SU-DHL-6 (cell line): ENCODE data around the gene PADI4.

ENCODE experiments used
- H2AFZ ChIP-seq: fragments of 200-600 bp; sonication (generic); 2 replicates; pipeline ENCODE4 v1.6.1; 2014; ENCODE audit warnings: low read depth, mild to moderate bottlenecking, moderate library complexity, mixed read lengths, antibody characterized with exemption, low read length; ENCODE audit not compliant: severe bottlenecking
- H3F3A ChIP-seq: fragments of 200-600 bp; shearing (Covaris generic); 2 replicates; pipeline ENCODE4 v1.6.0; 2016; ENCODE audit warnings: antibody characterized with exemption, mild to moderate bottlenecking; ENCODE audit not compliant: insufficient read depth
- H3K27ac ChIP-seq: fragments of 200-600 bp; sonication (generic); 2 replicates; pipeline ENCODE4 v1.5.1; 2016; ENCODE audit warnings: low read depth, mild to moderate bottlenecking, low read length, moderate library complexity, mixed read lengths
- H3K27me3 ChIP-seq: fragments of 200-600 bp; sonication (generic), shearing (Covaris generic); 2 replicates; pipeline ENCODE4 v1.6.0; 2014; ENCODE audit warnings: mild to moderate bottlenecking, low read length
- H3K36me3 ChIP-seq: fragments of 200-600 bp; sonication (generic); 2 replicates; pipeline ENCODE4 v1.6.1; 2014; ENCODE audit warnings: mild to moderate bottlenecking, low read length, mixed read lengths
- H3K4me2 ChIP-seq: fragments of 300-600, 200-600 bp; shearing (Covaris generic), sonication (generic); 2 replicates; pipeline ENCODE4 v1.6.0; 2014; ENCODE audit warnings: low read length, low read depth, mild to moderate bottlenecking; ENCODE audit not compliant: poor library complexity, severe bottlenecking
- H3K4me3 ChIP-seq: fragments of 200-600 bp; sonication (generic); 2 replicates; pipeline ENCODE4 v1.5.1; 2014; ENCODE audit warnings: antibody characterized with exemption, low read length, mild to moderate bottlenecking, mixed read lengths; ENCODE audit not compliant: insufficient read depth, poor library complexity, severe bottlenecking
- H3K79me2 ChIP-seq: fragments of 200-600 bp; sonication (generic); 2 replicates; pipeline ENCODE4 v1.6.1; 2014; ENCODE audit warnings: mild to moderate bottlenecking, low read length, moderate library complexity; ENCODE audit not compliant: insufficient read depth
- H3K9ac ChIP-seq: fragments of 200-600 bp; sonication (generic); 2 replicates; pipeline ENCODE4 v1.7.0; 2014; ENCODE audit warnings: mild to moderate bottlenecking, low read length
- H3K9me2 ChIP-seq: fragments of 200-600 bp; sonication (generic); replicated peaks from 2 replicates; pipeline ENCODE4 v1.6.1; 2014; ENCODE audit warnings: low read length; ENCODE audit not compliant: insufficient read depth
- H3K9me3 ChIP-seq: fragments of 200-600 bp; sonication (generic); 2 replicates; pipeline ENCODE4 v1.6.1; 2014; ENCODE audit warnings: low read length, mixed read lengths; ENCODE audit not compliant: insufficient read depth
- H4K20me1 ChIP-seq: fragments of 200-600 bp; sonication (generic); 2 replicates; pipeline ENCODE4 v1.6.1; 2014; ENCODE audit warnings: low read depth, mild to moderate bottlenecking, antibody characterized with exemption, low read length, moderate library complexity, mixed read lengths
- EZH2phosphoT487 ChIP-seq: fragments of 200-600 bp; sonication (generic), shearing (Covaris generic); conservative IDR thresholded peaks from 2 replicates; pipeline ENCODE4 v1.6.1; 2018; ENCODE audit warnings: mild to moderate bottlenecking, antibody characterized with exemption, low read length, moderate library complexity, mixed read lengths
- TF ChIP-seq, protein P1 (sequence below): fragments of 200-600 bp; sonication (generic); IDR thresholded peaks from one replicate; pipeline ENCODE4 v1.5.1; 2017; ENCODE audit warnings: antibody characterized with exemption, mild to moderate bottlenecking, low read length, moderate library complexity; ENCODE audit not compliant: insufficient read depth, poor library complexity, severe bottlenecking

PADI4 gene

DNA sequence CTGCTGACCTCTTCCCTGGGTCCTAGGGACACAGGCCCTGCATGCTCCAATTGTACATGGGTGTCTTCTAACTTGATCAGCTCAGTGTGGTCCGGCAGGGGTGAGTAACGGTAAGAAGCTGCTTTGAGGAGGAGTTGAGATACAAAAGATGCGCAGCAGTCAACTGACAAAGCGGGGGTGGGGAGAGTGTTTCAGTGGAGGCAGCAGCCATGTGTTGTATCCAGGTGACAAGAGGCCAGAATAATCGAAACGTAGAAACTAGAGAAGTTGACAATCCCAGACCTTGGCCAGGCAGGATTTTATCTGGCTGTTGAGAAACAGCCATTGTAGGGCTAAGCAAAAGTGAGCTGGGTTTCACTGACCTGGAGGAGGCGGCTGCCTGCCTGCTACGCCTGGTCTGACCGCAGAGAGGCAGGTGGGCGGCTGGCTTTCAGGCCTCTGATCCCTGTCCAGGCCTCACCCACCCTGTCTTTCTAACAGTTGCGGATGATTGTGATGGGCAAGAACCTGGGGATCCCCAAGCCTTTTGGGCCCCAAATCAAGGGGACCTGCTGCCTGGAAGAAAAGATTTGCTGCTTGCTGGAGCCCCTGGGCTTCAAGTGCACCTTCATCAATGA is 92.8 kb downstream of the PADI4 start:
- Histone ChIP-seq H3K79me2 (no peaks in the 10 kb centered on the region), H3K4me2 (no peak overlapping the region), H2AFZ (no peak overlapping the region), H3K9ac (no peak overlapping the region), H3K4me3 (no peak overlapping the region), H3K9me3 (no peaks in the 10 kb centered on the region), H3K36me3 (no peaks in the 10 kb centered on the region), H4K20me1 (no peaks in the 10 kb centered on the region), H3K27ac (no peak overlapping the region), H3F3A (no peaks in the 10 kb centered on the region), H3K9me2 (no peaks in the 10 kb centered on the region), H3K27me3 (no peaks in the 10 kb centered on the region)
- no peak for TF ChIP-seq EZH2phosphoT487
- TF ChIP-seq, protein P1, sequence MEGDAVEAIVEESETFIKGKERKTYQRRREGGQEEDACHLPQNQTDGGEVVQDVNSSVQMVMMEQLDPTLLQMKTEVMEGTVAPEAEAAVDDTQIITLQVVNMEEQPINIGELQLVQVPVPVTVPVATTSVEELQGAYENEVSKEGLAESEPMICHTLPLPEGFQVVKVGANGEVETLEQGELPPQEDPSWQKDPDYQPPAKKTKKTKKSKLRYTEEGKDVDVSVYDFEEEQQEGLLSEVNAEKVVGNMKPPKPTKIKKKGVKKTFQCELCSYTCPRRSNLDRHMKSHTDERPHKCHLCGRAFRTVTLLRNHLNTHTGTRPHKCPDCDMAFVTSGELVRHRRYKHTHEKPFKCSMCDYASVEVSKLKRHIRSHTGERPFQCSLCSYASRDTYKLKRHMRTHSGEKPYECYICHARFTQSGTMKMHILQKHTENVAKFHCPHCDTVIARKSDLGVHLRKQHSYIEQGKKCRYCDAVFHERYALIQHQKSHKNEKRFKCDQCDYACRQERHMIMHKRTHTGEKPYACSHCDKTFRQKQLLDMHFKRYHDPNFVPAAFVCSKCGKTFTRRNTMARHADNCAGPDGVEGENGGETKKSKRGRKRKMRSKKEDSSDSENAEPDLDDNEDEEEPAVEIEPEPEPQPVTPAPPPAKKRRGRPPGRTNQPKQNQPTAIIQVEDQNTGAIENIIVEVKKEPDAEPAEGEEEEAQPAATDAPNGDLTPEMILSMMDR, result no peak

- Histone ChIP-seq H3K9me2 (no peaks in the 10 kb centered on the region), H4K20me1 (no peaks in the 10 kb centered on the region), H3K36me3 (no peaks in the 10 kb centered on the region), H3K4me3 (no peak overlapping the region), H3K9ac (no peak overlapping the region), H3K79me2 (no peaks in the 10 kb centered on the region), H3K4me2 (no peak overlapping the region), H3F3A (no peaks in the 10 kb centered on the region), H2AFZ (no peak overlapping the region), H3K27me3 (no peaks in the 10 kb centered on the region), H3K9me3 (no peaks in the 10 kb centered on the region), H3K27ac (no peak overlapping the region)
- TF ChIP-seq EZH2phosphoT487, result no peak
- TF ChIP-seq, protein P1, result no peak
Measured at GRCh38 chr1:17401841-17402240, 93.8 kb downstream of the PADI4 start.

- Histone ChIP-seq H2AFZ (no peak overlapping the region), H3K9me2 (no peaks in the 10 kb centered on the region), H3K9me3 (no peaks in the 10 kb centered on the region), H3K9ac (no peak overlapping the region), H3K27me3 (no peaks in the 10 kb centered on the region), H4K20me1 (no peaks in the 10 kb centered on the region), H3K79me2 (no peaks in the 10 kb centered on the region), H3F3A (no peaks in the 10 kb centered on the region), H3K36me3 (no peaks in the 10 kb centered on the region), H3K4me3 (no peak overlapping the region), H3K27ac (no peak overlapping the region), H3K4me2 (no peak overlapping the region)
- TF ChIP-seq, protein P1, result no peak
- no peak for TF ChIP-seq EZH2phosphoT487
Measured at GRCh38 chr1:17403081-17403480, 95.1 kb downstream of the PADI4 start.
